CD14-positive monocyte (primary cell): ENCODE measurements around the gene FAM98C. TPM values are rescaled to one million over a fixed set of nuclear protein-coding genes. Genes with fewer than 3 reads are reported as not detected.

Experiments used
- DNase-seq, 3 donors: peaks; one replicate each; pipeline ENCODE4 v3.0.0-alpha.2; 2011 to 2022
- H2AFZ ChIP-seq: 2 replicates; pipeline ENCODE4 v1.6.0; 2012; ENCODE audit warnings: mild to moderate bottlenecking, low read depth, low read length, inconsistent platforms; ENCODE audit not compliant: insufficient read depth, poor library complexity, severe bottlenecking
- H3K27ac ChIP-seq, 2 donors: 1 replicate in 1 of 2; 2 replicates in 1 of 2; pipeline ENCODE4 v1.5.1; 2012 to 2013; ENCODE audit warnings: low read length in 2 of 2, control low read depth in 1 of 2, inconsistent platforms in 1 of 2, low read depth in 1 of 2, mild to moderate bottlenecking in 1 of 2
- H3K27me3 ChIP-seq, 2 donors: one replicate each; pipeline versions ENCODE4 v1.6.0 to v1.6.1; 2011 to 2013; ENCODE audit warnings: low read length in 2 of 2; ENCODE audit not compliant: control insufficient read depth in 2 of 2, insufficient read depth in 2 of 2
- H3K36me3 ChIP-seq, 2 donors: replicated peaks in 1 of 2; 1 replicate in 1 of 2; 2 replicates in 1 of 2; pipeline versions ENCODE4 v1.5.1 to v1.6.1; 2012 to 2013; ENCODE audit warnings: low read length in 2 of 2, control low read depth in 1 of 2, inconsistent platforms in 1 of 2, mild to moderate bottlenecking in 1 of 2; ENCODE audit not compliant: insufficient read depth in 2 of 2, control insufficient read depth in 1 of 2
- H3K4me1 ChIP-seq, 2 donors: 1 replicate in 1 of 2; 2 replicates in 1 of 2; pipeline versions ENCODE4 v1.5.1 to v1.6.1; 2012 to 2013; ENCODE audit warnings: low read length in 2 of 2, control low read depth in 1 of 2, inconsistent platforms in 1 of 2, mild to moderate bottlenecking in 1 of 2, moderate library complexity in 1 of 2; ENCODE audit not compliant: insufficient read depth in 2 of 2, control insufficient read depth in 1 of 2
- H3K4me2 ChIP-seq: replicated peaks from 2 replicates; pipeline ENCODE3; 2012; ENCODE audit warnings: low read length, moderate library complexity, mild to moderate bottlenecking; ENCODE audit not compliant: poor library complexity, severe bottlenecking; ENCODE audit errors: extremely low read depth
- H3K4me3 ChIP-seq, 3 experiments: fragments of 200-600 bp in 1 of 3; sonication (generic) in 1 of 3; replicated peaks in 1 of 3; 1 replicate in 2 of 3; 2 replicates in 1 of 3; pipeline ENCODE4 v1.5.1; 2011 to 2013; ENCODE audit warnings: low read length in 3 of 3, mild to moderate bottlenecking in 3 of 3, control low read depth in 2 of 3, low read depth in 2 of 3, inconsistent platforms in 1 of 3, moderate library complexity in 1 of 3
- H3K79me2 ChIP-seq: 2 replicates; pipeline ENCODE4 v1.6.0; 2012; ENCODE audit warnings: mild to moderate bottlenecking, control low read depth, inconsistent platforms, low read length, moderate library complexity; ENCODE audit not compliant: insufficient read depth
- H3K9ac ChIP-seq: 2 replicates; pipeline ENCODE4 v1.6.0; 2017; ENCODE audit warnings: low read length, mild to moderate bottlenecking; ENCODE audit not compliant: insufficient read depth, poor library complexity, severe bottlenecking
- H3K9me3 ChIP-seq, 2 donors: replicated peaks in 1 of 2; 1 replicate in 1 of 2; 2 replicates in 1 of 2; pipeline versions ENCODE4 v1.5.1 to v1.6.1; 2012 to 2013; ENCODE audit warnings: low read length in 2 of 2, control low read depth in 1 of 2; ENCODE audit not compliant: control insufficient read depth in 1 of 2, insufficient read depth in 1 of 2
- H4K20me1 ChIP-seq: 2 replicates; pipeline ENCODE4 v1.6.0; 2012; ENCODE audit warnings: mild to moderate bottlenecking, low read length, control low read depth, moderate library complexity; ENCODE audit not compliant: insufficient read depth
- H3K27ac Mint-ChIP-seq, 7 donors: one replicate each; pipeline ENCODE4 v1.8.0; 2020; ENCODE audit warnings: mild to moderate bottlenecking in 7 of 7, mixed read lengths in 7 of 7, moderate library complexity in 6 of 7, inconsistent platforms in 2 of 7
- H3K27me3 Mint-ChIP-seq, 3 donors: one replicate each; pipeline ENCODE4 v1.8.0; 2021 to 2022; ENCODE audit warnings: low read depth in 3 of 3, mild to moderate bottlenecking in 3 of 3, mixed read lengths in 3 of 3, moderate library complexity in 3 of 3, inconsistent platforms in 1 of 3
- H3K36me3 Mint-ChIP-seq, 2 donors: one replicate each; pipeline ENCODE4 v1.8.0; 2020; ENCODE audit warnings: mixed read lengths in 2 of 2, inconsistent platforms in 1 of 2, mild to moderate bottlenecking in 1 of 2
- H3K4me1 Mint-ChIP-seq: one replicate; pipeline ENCODE4 v1.8.0; 2020; ENCODE audit warnings: mild to moderate bottlenecking, mixed read lengths
- H3K4me3 Mint-ChIP-seq, 2 donors: one replicate each; pipeline ENCODE4 v1.8.0; 2020; ENCODE audit warnings: mild to moderate bottlenecking in 2 of 2, mixed read lengths in 2 of 2, moderate library complexity in 1 of 2
- H3K9me3 Mint-ChIP-seq, 7 donors: one replicate each; pipeline ENCODE4 v1.8.0; 2020 to 2022; ENCODE audit warnings: mixed read lengths in 7 of 7, mild to moderate bottlenecking in 6 of 7, moderate library complexity in 6 of 7, inconsistent platforms in 2 of 7
- CTCF ChIP-seq: fragments of 200-600 bp; IDR thresholded peaks from one replicate; pipeline ENCODE4 v1.8.0; 2022; ENCODE audit warnings: antibody characterized with exemption, mild to moderate bottlenecking
- WGBS: methylation state at CpG from one replicate; pipeline ENCODE4 v1.1.5; 2013; ENCODE audit warnings: missing lambda C conversion rate; ENCODE audit not compliant: insufficient coverage; 5-methylcytosine and 5-hydroxymethylcytosine counted together
- intact Hi-C, 2 donors: fragments of 100-400 bp; cut with micrococcal nuclease; formaldehyde crosslinking; loops; one replicate each; pipeline versions ENCODE4 v1.15.0 to v1.15.1; 2023
- polyA plus RNA-seq, 3 donors: library from polyadenylated mRNA; depleted of rRNA in 1 of 3; unstranded in 2 of 3; stranded (reverse) in 1 of 3; fragments of 300-500 nt in 2 of 3; fragments of >200 nt in 1 of 3; fragmentation: Illumina TruSeq in 2 of 3; gene quantifications; 1 replicate in 2 of 3; 2 replicates in 1 of 3; pipeline ENCODE4 v1.2.3, GENCODE V29; 2012 to 2021

FAM98C gene
- polyA plus RNA-seq, 3 donors: 8.5 to 41.0 (median 12.6) TPM

DNA sequence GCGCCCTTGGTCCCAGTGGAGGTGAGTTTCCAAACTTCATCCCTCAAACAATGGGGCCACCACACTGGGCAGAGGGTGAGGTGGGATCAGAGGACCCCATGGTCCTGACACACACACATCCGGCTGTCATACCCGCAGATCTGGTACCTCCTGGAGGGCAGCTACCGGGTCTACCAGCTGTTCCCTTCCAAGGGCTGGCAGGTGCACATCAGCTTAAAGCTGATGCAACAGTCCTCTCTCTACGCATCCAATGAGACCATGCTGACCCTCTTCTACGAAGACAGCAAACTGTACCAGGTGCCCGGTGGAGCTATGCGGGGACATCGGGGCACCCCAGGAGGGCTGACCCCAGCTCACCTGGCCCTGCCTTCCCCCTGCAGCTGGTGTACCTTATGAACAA, 42.5 kb upstream of the FAM98C start:
- whole genome bisulfite sequencing: 84% methylated on average over 8 of the region's 9 CpGs
- Mint-ChIP-seq H3K27me3 (peaks cover 33 to 63% (median 38%) of the 10 kb centered on the region in 3 donors), H3K27ac (no peak overlapping the region)

DNA sequence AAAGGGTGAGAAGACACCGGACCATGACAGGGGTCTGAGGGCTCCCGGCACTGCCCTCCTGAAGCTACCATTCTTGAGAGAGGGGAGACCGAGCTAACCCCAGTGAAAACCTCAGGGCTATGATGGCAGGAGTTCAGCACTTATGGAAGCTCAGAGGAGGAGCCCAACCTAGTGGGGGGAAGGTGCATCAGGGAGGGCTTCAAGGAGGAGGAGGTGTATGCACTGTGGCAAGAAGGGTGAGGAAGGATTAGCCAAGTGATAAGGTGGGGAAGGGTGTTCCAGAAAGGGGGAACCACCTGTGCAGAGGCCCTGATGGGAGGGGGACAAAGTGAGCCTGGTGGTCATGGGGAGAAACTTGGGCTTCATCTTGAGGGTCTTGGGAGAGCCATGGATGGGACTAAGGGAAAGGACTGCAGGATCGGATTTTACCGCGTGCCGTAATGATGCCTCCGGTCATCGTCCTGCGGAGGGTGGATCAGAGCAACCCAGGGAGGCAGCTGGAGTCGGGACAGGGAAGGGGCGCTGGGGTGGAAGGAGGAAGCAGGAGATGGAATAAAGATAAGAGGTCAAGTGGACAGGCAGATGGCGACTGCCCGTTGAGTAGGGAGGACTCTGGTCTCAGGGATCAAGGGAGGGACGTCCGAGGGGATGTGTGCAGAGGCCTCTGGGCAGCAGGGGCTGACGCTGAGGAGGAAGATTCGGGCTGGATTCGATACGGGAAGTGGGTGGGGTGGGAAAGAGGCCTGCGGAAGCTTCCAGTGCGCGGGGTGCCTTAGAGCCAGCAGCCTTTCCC, 41.9 kb upstream of the FAM98C start:
- H3K4me3 Mint-ChIP-seq: peak overlapping the region; percentile 86 to 92
- peak overlapping the region; percentile 56 for H3K9ac ChIP-seq
- H3K79me2 ChIP-seq: no peaks in the 10 kb centered on the region
- peak overlapping the region; percentile 93 for H2AFZ ChIP-seq
- peaks cover 0 to 4% of the 10 kb centered on the region in 2 donors for H3K9me3 ChIP-seq
- peak overlapping the region; percentile 45 to 88 (median 60) for H3K4me3 ChIP-seq
- H3K27ac Mint-ChIP-seq: peak overlapping the region in 2 of 7 donors; percentile 18 to 31
- no peaks in the 10 kb centered on the region for H4K20me1 ChIP-seq
- H3K4me2 ChIP-seq: peak overlapping the region; percentile 90
- H3K27ac ChIP-seq: no peak overlapping the region
- H3K9me3 Mint-ChIP-seq: peaks cover 0 to 13% (median 7%) of the 10 kb centered on the region in 7 donors
- H3K4me1 ChIP-seq: peaks cover 18 to 23% of the 10 kb centered on the region in 2 donors
- peaks cover 24% of the 10 kb centered on the region for H3K4me1 Mint-ChIP-seq
- peaks cover 0 to 41% of the 10 kb centered on the region in 2 donors for H3K27me3 ChIP-seq
- intact Hi-C loops: no loop called here
- no peaks in the 10 kb centered on the region for H3K36me3 ChIP-seq
- peaks cover 36 to 60% (median 40%) of the 10 kb centered on the region in 3 donors for H3K27me3 Mint-ChIP-seq
- peak in 2 of 3 donors; percentile 24 to 28 for DNase-seq
- WGBS: 32% methylated on average over 17 of the region's 23 CpGs
- H3K36me3 Mint-ChIP-seq: peaks cover 0 to 3% of the 10 kb centered on the region in 2 donors
- TF ChIP-seq CTCF: no peak

More for the DNA sequence above, 42.5 kb upstream of the FAM98C start:
- no peak for DNase-seq
- Mint-ChIP-seq H3K9me3 (peaks cover 0 to 11% (median 7%) of the 10 kb centered on the region in 7 donors), H3K36me3 (peaks cover 0 to 3% of the 10 kb centered on the region in 2 donors), H3K4me3 (peak overlapping the region in 1 of 2 donors; percentile 92), H3K4me1 (peaks cover 24% of the 10 kb centered on the region)
- Histone ChIP-seq H3K9ac (no peak overlapping the region), H3K79me2 (no peaks in the 10 kb centered on the region), H3K4me2 (no peak overlapping the region), H2AFZ (no peak overlapping the region), H3K27ac (no peak overlapping the region), H3K36me3 (no peaks in the 10 kb centered on the region), H3K9me3 (peaks cover 0 to 4% of the 10 kb centered on the region in 2 donors), H3K4me1 (peaks cover 18 to 23% of the 10 kb centered on the region in 2 donors), H4K20me1 (no peaks in the 10 kb centered on the region), H3K4me3 (no peak overlapping the region), H3K27me3 (peaks cover 0 to 44% of the 10 kb centered on the region in 2 donors)
- intact Hi-C loops: no loop called here
- no peak for TF ChIP-seq CTCF
